Keratinocyte (primary cell): ENCODE data around the gene TMEM196. TPM values are rescaled to one million over a fixed set of nuclear protein-coding genes. Genes with fewer than 3 reads are reported as not detected.
A peak's percentile ranks its signal among the peaks of the same experiment; 100 is the strongest.

Experiments
- DNase-seq: peaks from one replicate; pipeline ENCODE4 v3.0.0-alpha.2; 2011; ENCODE audit warnings: low read depth, missing footprints, low spot score
- FAIRE-seq: peaks from 2 replicates; lab custom pipeline; 2011; peaks lifted over from hg19 to GRCh38; lab: Jason Lieb, UNC
- H2AFZ ChIP-seq: 2 replicates; pipeline ENCODE4 v1.6.0; 2012; ENCODE audit warnings: low read length, control low read depth, inconsistent platforms; ENCODE audit not compliant: control insufficient read depth
- H3K27ac ChIP-seq: 2 replicates; pipeline ENCODE4 v1.5.1; 2011; ENCODE audit warnings: low read length; ENCODE audit not compliant: control insufficient read depth, insufficient read depth
- H3K27me3 ChIP-seq: 3 replicates; pipeline ENCODE4 v1.6.0; 2011; ENCODE audit warnings: low read length; ENCODE audit not compliant: control insufficient read depth, insufficient read depth; ENCODE audit errors: extremely low read depth
- H3K36me3 ChIP-seq, 2 experiments: 2 replicates in 1 of 2; 3 replicates in 1 of 2; pipeline ENCODE4 v1.5.1; 2011; ENCODE audit warnings: low read length in 2 of 2, mild to moderate bottlenecking in 1 of 2; ENCODE audit not compliant: control insufficient read depth in 2 of 2, insufficient read depth in 2 of 2; ENCODE audit errors: extremely low read depth in 1 of 2
- H3K4me1 ChIP-seq: 3 replicates; pipeline ENCODE4 v1.5.1; 2011; ENCODE audit warnings: low read length; ENCODE audit not compliant: control insufficient read depth, insufficient read depth; ENCODE audit errors: extremely low read depth
- H3K4me2 ChIP-seq: 3 replicates; pipeline ENCODE4 v1.6.0; 2011; ENCODE audit warnings: low read depth, low read length; ENCODE audit not compliant: control insufficient read depth, insufficient read depth; ENCODE audit errors: extremely low read depth
- H3K4me3 ChIP-seq, 3 experiments: fragments of 200-600 bp in 1 of 3; sonication (generic) in 1 of 3; 2 replicates in 2 of 3; 3 replicates in 1 of 3; pipeline ENCODE4 v1.5.1; 2011 to 2016; ENCODE audit warnings: low read length in 3 of 3, mild to moderate bottlenecking in 3 of 3, control low read depth in 2 of 3, inconsistent platforms in 1 of 3, low read depth in 1 of 3, mixed read lengths in 1 of 3, mixed run types in 1 of 3, moderate library complexity in 1 of 3; ENCODE audit not compliant: control insufficient read depth in 2 of 3, insufficient read depth in 2 of 3; ENCODE audit errors: extremely low read depth in 1 of 3
- H3K79me2 ChIP-seq: 2 replicates; pipeline ENCODE4 v1.6.0; 2012; ENCODE audit warnings: low read length; ENCODE audit not compliant: control insufficient read depth, insufficient read depth
- H3K9ac ChIP-seq: 3 replicates; pipeline ENCODE4 v1.6.0; 2011; ENCODE audit warnings: low read length; ENCODE audit not compliant: control insufficient read depth, insufficient read depth; ENCODE audit errors: extremely low read depth
- H3K9me1 ChIP-seq: 3 replicates; pipeline ENCODE4 v1.6.0; 2011; ENCODE audit warnings: low read length; ENCODE audit not compliant: control insufficient read depth, insufficient read depth; ENCODE audit errors: extremely low read depth
- H3K9me3 ChIP-seq: 2 replicates; pipeline ENCODE4 v1.5.1; 2012; ENCODE audit warnings: low read depth, low read length; ENCODE audit not compliant: control insufficient read depth
- H4K20me1 ChIP-seq: 3 replicates; pipeline ENCODE4 v1.6.0; 2011; ENCODE audit warnings: low read length; ENCODE audit not compliant: control insufficient read depth, insufficient read depth; ENCODE audit errors: extremely low read depth
- CTCF ChIP-seq, 3 experiments: IDR thresholded peaks in 1 of 3; conservative IDR thresholded peaks in 1 of 3; optimal IDR thresholded peaks in 1 of 3; 2 replicates in 2 of 3; 3 replicates in 1 of 3; pipeline versions ENCODE3 to v1.5.1; 2011; ENCODE audit warnings: low read length in 3 of 3, mild to moderate bottlenecking in 3 of 3, moderate library complexity in 2 of 3, control low read depth in 1 of 3, inconsistent platforms in 1 of 3; ENCODE audit not compliant: insufficient read depth in 2 of 3; ENCODE audit errors: extremely low read depth in 1 of 3
- EZH2 ChIP-seq: IDR thresholded peaks from one replicate; pipeline ENCODE4 v1.6.1; 2012; ENCODE audit warnings: inconsistent platforms, mild to moderate bottlenecking, low read length, moderate library complexity
- dilution Hi-C: fragments of 300-500 bp; cut with MboI; formaldehyde crosslinking; loops from one replicate; pipeline ENCODE4 v1.7.0; 2020; ENCODE audit warnings: low sequenced_read_pairs; ENCODE audit not compliant: extremely low pct_ligation_motif_present
- polyA plus RNA-seq, 5 experiments: library from polyadenylated mRNA; depleted of rRNA in 3 of 5; stranded (reverse) in 3 of 5; stranded (forward) in 1 of 5; unstranded in 1 of 5; fragments of >200 nt; gene quantifications; 1 replicate in 1 of 5; 2 replicates in 3 of 5; 3 replicates in 1 of 5; pipeline versions ENCODE4 v1.2.1 to v1.2.3, GENCODE V29; 2011 to 2012; ENCODE audit warnings: missing spikeins in 2 of 5, low read depth in 1 of 5, low replicate concordance in 1 of 5

Gene TMEM196
- polyA plus RNA-seq, 1 donor (not counting 4 experiments of a cell fraction or from before 2014, with no cell fraction given): not detected

- Histone ChIP-seq H3K27ac (no peak overlapping the region), H3K9me1 (no peaks in the 10 kb centered on the region), H2AFZ (no peak overlapping the region), H3K9ac (no peak overlapping the region), H3K9me3 (no peaks in the 10 kb centered on the region), H3K4me3 (no peak overlapping the region), H4K20me1 (no peaks in the 10 kb centered on the region), H3K4me2 (no peak overlapping the region), H3K4me1 (peaks cover 9% of the 10 kb centered on the region), H3K79me2 (no peaks in the 10 kb centered on the region), H3K27me3 (no peaks in the 10 kb centered on the region), H3K36me3 (no peaks in the 10 kb centered on the region)
- dilution Hi-C loops: no loop called here
- TF ChIP-seq EZH2: no peak
- TF ChIP-seq CTCF (optimal IDR thresholded peaks at IDR 0.05 in 1 of 3, IDR thresholded peaks at IDR 0.05 in 1 of 3, conservative IDR thresholded peaks at IDR 0.05 in 1 of 3; ENCODE audit: extremely low read depth in 1 of 3, insufficient read depth in 2 of 3, low read length in 3 of 3): peak; percentile 24 to 57 (median 52)
- DNase-seq (no peak), FAIRE-seq (peak; percentile 5)
Measured at GRCh38 chr7:19747740-19748339, 25.6 kb downstream of the TMEM196 start.

- Histone ChIP-seq H3K9me1 (no peaks in the 10 kb centered on the region), H2AFZ (no peak overlapping the region), H3K9ac (no peak overlapping the region), H3K27me3 (no peaks in the 10 kb centered on the region), H3K9me3 (no peaks in the 10 kb centered on the region), H3K27ac (no peak overlapping the region), H3K4me1 (no peaks in the 10 kb centered on the region), H3K36me3 (no peaks in the 10 kb centered on the region), H3K4me2 (no peak overlapping the region), H4K20me1 (no peaks in the 10 kb centered on the region), H3K4me3 (no peak overlapping the region), H3K79me2 (no peaks in the 10 kb centered on the region)
- FAIRE-seq (no peak), DNase-seq (no peak)
- TF ChIP-seq EZH2 (no peak), CTCF (optimal IDR thresholded peaks at IDR 0.05 in 1 of 3, IDR thresholded peaks at IDR 0.05 in 1 of 3, conservative IDR thresholded peaks at IDR 0.05 in 1 of 3; ENCODE audit: extremely low read depth in 1 of 3, insufficient read depth in 2 of 3, low read length in 3 of 3) (no peak)
- dilution Hi-C loops: no loop called here
Measured at GRCh38 chr7:19744075-19744474, 29.3 kb downstream of the TMEM196 start.
